NCI-H2227 (cell line): ENCODE results near the gene GRAPL.
"Not testable (repeated sequence)": the region's sequence is repeated elsewhere in the genome, so short reads cannot be mapped to it uniquely, and the experiment has no call there.

Experiments
- DNase-seq: peaks from one replicate; lab custom pipeline; 2025; ENCODE audit not compliant: unreplicated experiment; lab: John Stamatoyannopoulos, UW

GRAPL gene

DNA sequence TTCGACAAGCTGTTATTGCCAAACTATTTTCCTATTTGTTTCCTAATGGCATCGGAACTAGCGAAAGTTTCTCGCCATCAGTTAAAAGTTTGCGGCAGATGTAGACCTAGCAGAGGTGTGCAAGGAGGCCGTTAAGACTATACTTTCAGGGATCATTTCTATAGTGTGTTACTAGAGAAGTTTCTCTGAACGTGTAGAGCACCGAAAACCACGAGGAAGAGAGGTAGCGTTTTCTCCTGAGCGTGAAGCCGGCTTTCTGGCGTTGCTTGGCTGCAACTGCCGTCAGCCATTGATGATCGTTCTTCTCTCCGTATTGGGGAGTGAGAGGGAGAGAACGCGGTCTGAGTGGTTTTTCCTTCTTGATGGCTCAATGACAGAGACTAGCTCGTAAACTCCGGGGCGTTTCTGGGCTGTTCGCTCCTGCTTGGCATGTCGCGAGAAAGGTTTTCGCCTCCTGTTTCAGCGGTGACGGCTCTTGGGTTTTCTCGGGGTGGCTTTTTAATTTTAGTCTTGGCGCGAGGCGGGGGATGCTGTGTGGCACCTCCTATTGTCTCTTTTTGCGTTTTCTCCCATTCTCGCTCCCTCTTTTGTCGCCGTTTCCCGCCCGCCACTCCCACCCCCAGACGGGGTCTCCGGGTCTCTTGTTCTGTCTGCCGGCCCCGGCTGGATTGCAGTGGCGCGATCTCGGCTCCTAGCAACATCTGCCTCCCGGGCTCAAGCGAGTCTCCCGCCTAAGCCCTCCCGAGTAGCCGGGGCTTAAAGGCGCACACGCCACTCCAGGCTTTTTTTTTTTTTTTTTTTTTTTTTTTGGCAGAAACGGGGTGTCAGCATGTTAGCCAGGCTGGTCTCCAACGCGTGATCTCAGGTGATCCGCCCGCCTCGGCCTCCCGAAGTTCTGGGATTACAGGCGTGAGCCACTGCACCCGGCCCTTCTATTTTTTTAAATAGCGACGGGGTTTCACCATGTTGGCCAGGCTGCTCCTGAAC is 60.8 kb downstream of the GRAPL start:
- DNase-seq = not testable (repeated sequence)

DNA sequence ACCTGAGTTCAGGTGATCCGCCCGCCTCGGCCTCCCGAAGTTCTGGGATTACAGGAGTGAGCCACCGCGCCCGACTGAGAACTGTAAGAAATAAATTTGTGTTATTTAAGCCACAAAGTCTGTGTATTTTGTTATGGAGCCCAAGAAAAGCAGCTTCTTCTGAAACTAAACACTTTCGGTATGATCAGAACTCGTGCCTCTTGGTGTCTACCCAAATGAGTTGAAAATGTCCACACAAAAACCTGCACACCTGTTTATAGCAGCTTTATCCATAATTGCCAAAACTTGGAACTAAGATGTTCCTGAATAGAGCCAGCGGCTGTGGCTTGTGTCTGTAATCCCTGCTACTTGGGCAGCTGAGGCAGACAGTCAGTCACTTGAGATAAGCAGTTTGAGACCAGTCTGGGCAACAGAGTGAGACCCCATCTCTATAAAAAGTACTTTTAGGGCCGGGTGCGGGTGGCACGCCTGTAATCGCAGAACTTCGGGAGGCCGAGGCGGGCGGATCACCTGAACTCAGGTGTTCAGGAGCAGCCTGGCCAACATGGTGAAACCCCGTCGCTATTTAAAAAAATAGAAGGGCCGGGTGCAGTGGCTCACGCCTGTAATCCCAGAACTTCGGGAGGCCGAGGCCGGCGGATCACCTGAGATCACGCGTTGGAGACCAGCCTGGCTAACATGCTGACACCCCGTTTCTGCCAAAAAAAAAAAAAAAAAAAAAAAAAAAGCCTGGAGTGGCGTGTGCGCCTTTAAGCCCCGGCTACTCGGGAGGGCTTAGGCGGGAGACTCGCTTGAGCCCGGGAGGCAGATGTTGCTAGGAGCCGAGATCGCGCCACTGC is 61.7 kb downstream of the GRAPL start:
- not testable (repeated sequence) for DNase-seq

DNA sequence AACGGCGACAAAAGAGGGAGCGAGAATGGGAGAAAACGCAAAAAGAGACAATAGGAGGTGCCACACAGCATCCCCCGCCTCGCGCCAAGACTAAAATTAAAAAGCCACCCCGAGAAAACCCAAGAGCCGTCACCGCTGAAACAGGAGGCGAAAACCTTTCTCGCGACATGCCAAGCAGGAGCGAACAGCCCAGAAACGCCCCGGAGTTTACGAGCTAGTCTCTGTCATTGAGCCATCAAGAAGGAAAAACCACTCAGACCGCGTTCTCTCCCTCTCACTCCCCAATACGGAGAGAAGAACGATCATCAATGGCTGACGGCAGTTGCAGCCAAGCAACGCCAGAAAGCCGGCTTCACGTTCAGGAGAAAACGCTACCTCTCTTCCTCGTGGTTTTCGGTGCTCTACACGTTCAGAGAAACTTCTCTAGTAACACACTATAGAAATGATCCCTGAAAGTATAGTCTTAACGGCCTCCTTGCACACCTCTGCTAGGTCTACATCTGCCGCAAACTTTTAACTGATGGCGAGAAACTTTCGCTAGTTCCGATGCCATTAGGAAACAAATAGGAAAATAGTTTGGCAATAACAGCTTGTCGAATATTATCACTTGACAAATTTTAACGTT is 62.5 kb downstream of the GRAPL start:
- DNase-seq = not testable (repeated sequence)

DNA sequence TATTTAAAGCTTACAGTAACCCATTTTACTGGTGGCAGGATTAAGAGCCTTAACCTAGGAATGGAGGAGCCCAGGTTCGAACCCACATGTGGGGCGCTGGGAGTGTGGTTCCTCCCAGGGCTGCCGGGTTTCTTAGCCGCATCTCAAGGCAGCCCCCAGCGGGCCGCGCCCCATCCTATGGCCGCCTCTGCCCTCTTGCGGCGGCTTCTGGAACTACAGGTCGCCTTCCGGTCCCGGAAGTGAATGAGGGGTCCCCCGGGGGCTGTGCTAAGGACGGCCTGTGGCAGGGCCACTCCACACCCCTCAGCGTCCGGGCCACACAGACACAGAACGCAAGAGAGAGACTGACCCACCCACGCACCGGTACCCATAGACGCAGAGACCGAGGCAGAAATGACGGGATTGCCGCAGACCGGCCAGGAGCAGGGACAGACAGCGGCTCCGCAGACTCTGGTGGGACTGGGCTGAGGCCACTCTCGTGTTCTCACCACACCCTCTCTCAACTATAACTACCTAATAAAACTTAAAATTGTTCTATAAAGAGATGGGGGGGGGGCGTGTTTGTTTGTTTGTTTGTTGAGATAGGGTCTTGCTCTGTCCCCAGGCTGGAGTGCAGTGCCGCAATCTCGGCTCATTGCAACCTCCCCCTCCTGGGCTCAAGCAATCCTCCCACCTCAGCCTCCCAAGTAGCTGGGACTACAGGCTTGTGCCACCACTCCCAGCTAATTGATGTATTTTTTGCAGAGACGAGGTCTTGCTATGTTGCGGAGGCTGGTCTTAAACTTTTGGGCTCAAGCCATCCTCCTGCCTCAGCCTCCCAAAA is 69.2 kb downstream of the GRAPL start:
- DNase-seq = not testable (repeated sequence)

DNA sequence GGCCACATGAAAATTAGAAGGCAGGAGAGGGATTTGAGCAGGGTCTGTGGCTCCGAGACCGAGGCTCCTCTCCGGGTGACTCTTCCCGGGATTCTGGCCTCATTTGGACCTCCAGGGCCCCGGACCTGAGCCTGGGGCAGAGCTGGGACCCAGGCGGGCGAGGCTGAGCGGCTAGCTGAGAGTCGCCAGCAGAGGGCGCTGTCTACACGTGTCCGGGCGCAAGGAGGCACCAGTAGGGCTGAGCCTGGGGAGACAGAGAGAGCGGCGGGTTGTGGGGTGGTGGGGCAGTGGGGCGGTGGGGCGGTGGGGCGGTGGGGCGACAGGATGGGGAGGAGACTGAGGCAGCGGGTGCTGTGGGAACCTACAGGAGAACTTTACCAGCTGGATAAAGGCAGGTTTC is 75.1 kb downstream of the GRAPL start:
- DNase-seq = not testable (repeated sequence)

DNA sequence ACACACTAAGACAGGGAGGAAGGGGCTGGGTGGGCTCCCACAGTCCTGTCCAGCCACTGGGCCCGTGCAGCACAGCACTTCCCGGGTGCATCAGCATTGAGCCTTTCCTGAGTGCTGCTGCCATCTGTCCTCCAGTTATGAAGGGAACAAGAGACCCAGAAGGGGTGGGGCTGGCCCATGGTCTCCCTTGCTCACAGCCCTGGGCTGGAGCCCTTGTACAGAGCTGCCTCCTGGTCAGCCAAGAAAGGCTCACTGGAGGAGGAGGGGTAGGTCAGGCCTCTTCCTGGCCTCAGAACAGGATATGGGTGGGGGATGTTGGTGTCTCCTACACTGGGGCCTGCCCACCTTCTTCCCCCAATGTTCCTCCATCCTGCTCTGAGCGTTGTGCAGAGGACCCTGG is 76.0 kb downstream of the GRAPL start:
- DNase-seq = not testable (repeated sequence)
